C4-2B (cell line): Measurements from ENCODE around the gene ULK3.
A peak's percentile ranks its signal among the peaks of the same experiment; 100 is the strongest.

Experiments used
- H3K27ac ChIP-seq: fragments of 450-650 bp; 2 replicates; pipeline ENCODE4 v1.5.1; 2017
- ZFX ChIP-seq: fragments of 450-650 bp; IDR thresholded peaks from 2 replicates; pipeline ENCODE4 v1.6.1; 2017
- TF ChIP-seq, protein P1 (sequence below): fragments of 450-650 bp; conservative IDR thresholded peaks from 2 replicates; pipeline ENCODE4 v1.5.1; 2017; ENCODE audit warnings: mild to moderate bottlenecking

Gene ULK3, protein sequence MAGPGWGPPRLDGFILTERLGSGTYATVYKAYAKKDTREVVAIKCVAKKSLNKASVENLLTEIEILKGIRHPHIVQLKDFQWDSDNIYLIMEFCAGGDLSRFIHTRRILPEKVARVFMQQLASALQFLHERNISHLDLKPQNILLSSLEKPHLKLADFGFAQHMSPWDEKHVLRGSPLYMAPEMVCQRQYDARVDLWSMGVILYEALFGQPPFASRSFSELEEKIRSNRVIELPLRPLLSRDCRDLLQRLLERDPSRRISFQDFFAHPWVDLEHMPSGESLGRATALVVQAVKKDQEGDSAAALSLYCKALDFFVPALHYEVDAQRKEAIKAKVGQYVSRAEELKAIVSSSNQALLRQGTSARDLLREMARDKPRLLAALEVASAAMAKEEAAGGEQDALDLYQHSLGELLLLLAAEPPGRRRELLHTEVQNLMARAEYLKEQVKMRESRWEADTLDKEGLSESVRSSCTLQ

DNA sequence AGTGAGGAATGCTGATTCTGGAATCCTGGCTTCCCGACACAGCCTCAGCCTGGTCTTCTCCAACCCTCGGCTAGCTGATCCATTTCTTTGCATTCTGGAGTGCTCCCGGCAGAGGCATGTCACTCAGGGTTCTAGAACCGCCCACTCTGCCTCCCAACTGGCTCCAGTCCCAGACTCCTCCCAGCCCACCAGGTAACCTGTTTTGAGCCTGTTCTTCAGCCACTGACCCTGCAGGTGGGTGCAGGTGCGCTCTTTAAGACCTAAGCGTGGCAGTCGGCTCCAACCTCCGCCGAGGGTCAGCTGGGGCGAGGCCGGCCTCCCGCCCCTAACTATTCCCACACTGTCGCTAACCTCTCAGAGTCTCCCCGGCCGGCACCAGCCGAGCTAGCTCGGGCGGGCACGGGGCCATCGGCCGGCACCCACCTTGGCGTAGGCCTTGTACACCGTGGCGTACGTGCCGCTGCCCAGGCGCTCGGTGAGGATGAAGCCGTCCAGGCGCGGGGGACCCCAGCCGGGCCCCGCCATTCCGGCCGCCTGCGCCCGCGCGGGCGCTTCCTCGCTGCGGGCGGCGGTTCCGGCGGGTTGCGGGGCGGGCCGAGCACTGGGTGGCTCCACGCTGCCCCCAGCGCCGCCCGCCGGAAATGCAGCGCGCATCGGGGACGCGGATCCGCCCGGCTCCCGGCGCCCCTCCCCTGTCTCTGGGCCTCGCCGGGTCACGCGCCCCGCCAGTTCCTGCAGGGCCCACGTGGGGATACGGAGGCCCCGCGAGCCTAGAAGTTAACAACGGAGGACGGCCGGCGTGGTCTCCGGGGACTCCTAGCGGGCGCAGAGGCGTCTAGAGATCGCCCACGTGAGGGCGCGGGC, at the start of gene ULK3:
Gene ULK3 (minus strand): TSS at position 576 of the 864 bp plus-strand sequence. CDS start 51 bp downstream, at position 525.
- TF ChIP-seq, protein P1, sequence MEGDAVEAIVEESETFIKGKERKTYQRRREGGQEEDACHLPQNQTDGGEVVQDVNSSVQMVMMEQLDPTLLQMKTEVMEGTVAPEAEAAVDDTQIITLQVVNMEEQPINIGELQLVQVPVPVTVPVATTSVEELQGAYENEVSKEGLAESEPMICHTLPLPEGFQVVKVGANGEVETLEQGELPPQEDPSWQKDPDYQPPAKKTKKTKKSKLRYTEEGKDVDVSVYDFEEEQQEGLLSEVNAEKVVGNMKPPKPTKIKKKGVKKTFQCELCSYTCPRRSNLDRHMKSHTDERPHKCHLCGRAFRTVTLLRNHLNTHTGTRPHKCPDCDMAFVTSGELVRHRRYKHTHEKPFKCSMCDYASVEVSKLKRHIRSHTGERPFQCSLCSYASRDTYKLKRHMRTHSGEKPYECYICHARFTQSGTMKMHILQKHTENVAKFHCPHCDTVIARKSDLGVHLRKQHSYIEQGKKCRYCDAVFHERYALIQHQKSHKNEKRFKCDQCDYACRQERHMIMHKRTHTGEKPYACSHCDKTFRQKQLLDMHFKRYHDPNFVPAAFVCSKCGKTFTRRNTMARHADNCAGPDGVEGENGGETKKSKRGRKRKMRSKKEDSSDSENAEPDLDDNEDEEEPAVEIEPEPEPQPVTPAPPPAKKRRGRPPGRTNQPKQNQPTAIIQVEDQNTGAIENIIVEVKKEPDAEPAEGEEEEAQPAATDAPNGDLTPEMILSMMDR, result peak; percentile 96
- peak; percentile 75; the same call in 1 of the 2 replicates for TF ChIP-seq ZFX
- peak within 1 kb of the TSS; percentile 97 for H3K27ac ChIP-seq

DNA sequence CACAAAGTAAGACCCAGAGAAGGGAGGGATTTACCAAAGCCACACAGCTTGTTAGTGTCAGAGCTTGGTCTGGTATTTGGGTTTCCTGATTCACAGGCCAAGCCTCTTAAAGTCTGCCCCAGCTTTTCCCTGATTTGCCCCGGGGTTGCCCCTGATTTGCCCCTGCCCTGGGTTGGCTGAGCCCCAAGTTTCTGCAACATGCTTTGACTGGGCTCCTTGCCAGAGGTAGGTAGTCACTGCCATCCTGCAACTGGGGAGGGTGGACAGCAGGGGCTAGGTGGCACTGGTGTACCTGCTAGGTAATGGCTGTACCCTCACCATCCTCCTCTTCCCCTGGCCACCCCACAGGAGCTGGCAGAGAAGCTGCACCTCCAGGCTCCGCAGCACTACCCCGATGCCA, 49.4 kb upstream of the ULK3 start:
- TF ChIP-seq, protein P1, result no peak
- no peak for TF ChIP-seq ZFX
- no peak overlapping the region for H3K27ac ChIP-seq

DNA sequence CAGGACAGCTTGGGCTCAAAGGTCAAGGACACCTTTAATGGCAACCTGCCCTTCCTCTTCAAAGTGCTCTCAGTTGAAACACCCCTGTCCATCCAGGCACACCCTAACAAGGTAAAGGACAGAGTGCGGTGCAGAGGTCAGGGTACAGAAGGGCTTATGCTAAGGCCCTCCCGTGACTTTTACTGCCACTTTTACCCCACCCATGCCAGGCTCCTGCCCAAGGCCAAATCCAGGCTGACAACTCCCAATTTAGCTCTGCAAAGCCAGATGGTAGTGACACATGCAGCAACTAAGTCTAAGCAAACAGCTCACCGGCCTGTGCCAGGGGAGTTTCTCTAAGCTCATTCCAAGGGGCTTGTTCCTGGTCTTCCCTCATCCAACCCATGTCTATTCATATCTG, 48.5 kb upstream of the ULK3 start:
- H3K27ac ChIP-seq, result no peak overlapping the region
- no peak for TF ChIP-seq ZFX
- TF ChIP-seq, protein P1, result no peak

DNA sequence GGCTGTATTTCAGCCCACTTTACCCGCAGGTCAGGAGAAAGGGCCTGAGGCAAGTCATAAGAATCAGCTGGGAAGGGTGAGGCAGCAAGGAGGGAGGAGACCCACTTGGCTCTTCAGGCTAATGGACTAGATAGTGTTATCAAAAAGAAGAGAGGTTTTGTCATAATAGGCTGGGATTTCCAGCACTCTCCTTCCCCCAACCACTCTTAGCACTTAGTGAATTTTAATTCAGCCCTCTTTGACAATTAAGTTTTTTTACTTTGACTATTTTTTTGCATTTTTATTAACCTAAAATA, 47.7 kb upstream of the ULK3 start:
- peak overlapping the region; percentile 75 for H3K27ac ChIP-seq
- TF ChIP-seq, protein P1, result no peak
- TF ChIP-seq ZFX, result no peak

DNA sequence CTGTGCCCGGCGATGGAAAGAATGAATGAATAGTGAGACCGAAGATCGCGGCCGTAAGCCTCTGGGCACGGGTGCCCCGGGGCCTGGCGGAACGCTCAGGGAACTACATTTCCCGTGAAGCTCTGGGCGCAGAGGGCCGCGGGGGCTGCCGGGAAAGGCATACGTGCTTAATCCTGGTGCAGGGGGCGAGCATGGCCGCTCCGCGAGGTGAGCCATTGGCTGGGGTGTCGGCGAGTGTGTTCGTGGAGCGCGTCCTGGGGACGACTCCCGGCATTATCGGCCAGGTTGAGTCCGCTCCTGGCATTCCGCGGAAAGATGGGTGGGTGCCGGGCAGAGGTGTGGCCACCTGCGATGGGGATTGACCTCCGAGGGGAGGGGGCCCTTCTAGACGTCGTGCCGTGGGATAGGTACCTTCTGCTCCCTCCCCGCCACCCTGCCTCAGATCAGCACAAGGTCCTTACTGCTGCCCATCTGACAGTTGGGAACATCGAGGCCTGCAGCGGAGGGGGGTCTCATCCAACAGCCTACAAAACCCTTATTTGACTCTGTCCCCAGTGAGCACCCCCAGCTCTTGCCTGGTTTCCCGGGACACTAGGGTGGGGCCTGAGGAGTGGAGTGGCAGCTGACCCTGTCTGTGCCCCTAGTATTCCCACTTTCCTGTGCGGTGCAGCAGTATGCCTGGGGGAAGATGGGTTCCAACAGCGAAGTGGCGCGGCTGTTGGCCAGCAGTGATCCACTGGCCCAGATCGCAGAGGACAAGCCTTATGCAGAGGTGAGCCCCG, 47.1 kb upstream of the ULK3 start, which contains the start of gene MPI:
Gene MPI (plus strand): TSS at position 160 of the 782 bp plus-strand sequence. CDS start 32 bp downstream, at position 192.
- peak within 1 kb of the TSS; percentile 75 for H3K27ac ChIP-seq
- TF ChIP-seq, protein P1, result no peak
- peak; percentile 29; the same call in 1 of the 2 replicates for TF ChIP-seq ZFX

DNA sequence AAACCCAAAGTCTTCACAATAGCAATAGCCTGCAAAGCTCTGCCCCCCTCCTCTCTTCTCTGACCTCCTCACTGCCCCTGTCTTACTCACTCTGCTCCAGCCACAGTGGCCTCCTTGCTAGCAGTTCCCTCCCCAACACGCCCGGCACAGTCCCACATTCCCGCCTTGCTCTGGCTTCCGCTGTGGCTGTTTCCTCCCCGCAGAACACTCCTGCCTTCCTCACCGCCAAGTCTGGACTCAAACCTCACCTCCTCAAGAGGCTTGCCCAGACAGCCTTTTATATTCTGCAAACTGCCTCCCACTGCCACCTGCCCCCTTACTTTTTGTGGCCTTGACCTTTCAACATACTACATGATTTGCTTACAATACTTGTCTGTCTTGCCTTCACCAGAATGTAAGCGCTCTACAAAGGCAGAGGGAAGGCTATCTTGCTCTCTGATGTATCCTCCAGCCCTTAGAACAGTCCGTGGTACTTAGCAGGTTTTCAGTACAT, 46.5 kb upstream of the ULK3 start:
- TF ChIP-seq ZFX, result no peak
- TF ChIP-seq, protein P1, result no peak
- H3K27ac ChIP-seq, result peak overlapping the region; percentile 75
